ENCODE data around the gene MYO1D.

The MYO1D gene

DNA sequence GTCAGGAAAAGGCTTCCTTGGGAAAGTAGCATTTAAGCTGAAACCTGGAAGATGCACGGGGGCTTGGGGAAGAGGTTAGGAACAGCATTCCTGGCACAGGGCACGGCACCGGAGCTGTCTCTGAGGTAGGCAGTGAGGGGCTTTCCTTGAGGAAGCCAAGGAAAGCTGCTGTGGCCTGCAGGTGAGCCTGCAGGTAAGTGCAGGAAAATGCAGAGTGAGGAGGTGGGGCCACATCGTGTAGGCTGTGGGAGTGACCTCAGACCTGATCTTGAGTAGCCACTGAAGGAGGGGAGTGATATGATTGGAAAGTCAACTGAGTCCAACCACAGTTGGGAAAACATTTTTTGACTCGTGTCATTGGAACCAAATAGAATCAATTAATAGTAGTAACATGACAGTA lies 310.6 kb downstream of the MYO1D start:
- no peak for TF ChIP-seq RAD21 (IDR thresholded peaks at IDR 0.05; ENCODE audit: low read depth)
- no peak for TF ChIP-seq NFIC (IDR thresholded peaks at IDR 0.05)
- TF ChIP-seq TCF12 (IDR thresholded peaks at IDR 0.05; ENCODE audit: low read depth), result no peak
- TF ChIP-seq FOXM1 (IDR thresholded peaks at IDR 0.05; ENCODE audit: borderline replicate concordance, low read depth), result no peak

DNA sequence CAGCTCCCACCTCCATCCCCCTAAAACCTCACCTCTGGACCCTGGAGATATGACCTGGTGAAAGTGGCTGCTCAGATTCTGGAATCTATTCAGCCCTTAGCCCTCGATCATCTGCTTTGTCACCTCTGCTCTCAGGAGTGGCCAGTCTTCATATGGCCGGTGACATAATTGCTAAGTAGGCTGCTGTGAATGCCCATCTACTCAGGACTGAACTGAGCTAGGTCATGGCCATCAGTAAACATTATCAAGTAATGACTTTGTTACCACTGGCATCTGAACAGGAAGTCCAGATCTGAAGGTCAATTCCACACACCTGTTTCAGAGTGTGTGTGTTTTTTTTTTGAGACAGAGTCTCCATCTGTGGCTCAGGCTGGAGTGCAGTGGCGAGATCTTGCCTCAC lies 311.5 kb downstream of the MYO1D start:
- TF ChIP-seq, protein P1, sequence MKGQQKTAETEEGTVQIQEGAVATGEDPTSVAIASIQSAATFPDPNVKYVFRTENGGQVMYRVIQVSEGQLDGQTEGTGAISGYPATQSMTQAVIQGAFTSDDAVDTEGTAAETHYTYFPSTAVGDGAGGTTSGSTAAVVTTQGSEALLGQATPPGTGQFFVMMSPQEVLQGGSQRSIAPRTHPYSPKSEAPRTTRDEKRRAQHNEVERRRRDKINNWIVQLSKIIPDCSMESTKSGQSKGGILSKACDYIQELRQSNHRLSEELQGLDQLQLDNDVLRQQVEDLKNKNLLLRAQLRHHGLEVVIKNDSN (IDR thresholded peaks at IDR 0.05), result no peak
- TF ChIP-seq RAD21 (IDR thresholded peaks at IDR 0.05; ENCODE audit: low read depth), result no peak
- no peak for TF ChIP-seq TAF1 (IDR thresholded peaks at IDR 0.05; ENCODE audit: low read depth)
- no peak for TF ChIP-seq TCF12 (IDR thresholded peaks at IDR 0.05; ENCODE audit: low read depth)
- no peak for TF ChIP-seq YY1 (IDR thresholded peaks at IDR 0.05; ENCODE audit: low read depth)
- TF ChIP-seq EP300 (IDR thresholded peaks at IDR 0.05; ENCODE audit: borderline replicate concordance), result no peak
- TF ChIP-seq NFIC (IDR thresholded peaks at IDR 0.05), result no peak
- no peak for TF ChIP-seq ZBTB7A (IDR thresholded peaks at IDR 0.05; ENCODE audit: low read depth)
- TF ChIP-seq, protein P2, sequence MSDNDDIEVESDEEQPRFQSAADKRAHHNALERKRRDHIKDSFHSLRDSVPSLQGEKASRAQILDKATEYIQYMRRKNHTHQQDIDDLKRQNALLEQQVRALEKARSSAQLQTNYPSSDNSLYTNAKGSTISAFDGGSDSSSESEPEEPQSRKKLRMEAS (IDR thresholded peaks at IDR 0.05), result no peak
- TF ChIP-seq EGR1 (IDR thresholded peaks at IDR 0.05), result no peak
- no peak for TF ChIP-seq CEBPB (IDR thresholded peaks at IDR 0.05)
- TF ChIP-seq, protein P3, sequence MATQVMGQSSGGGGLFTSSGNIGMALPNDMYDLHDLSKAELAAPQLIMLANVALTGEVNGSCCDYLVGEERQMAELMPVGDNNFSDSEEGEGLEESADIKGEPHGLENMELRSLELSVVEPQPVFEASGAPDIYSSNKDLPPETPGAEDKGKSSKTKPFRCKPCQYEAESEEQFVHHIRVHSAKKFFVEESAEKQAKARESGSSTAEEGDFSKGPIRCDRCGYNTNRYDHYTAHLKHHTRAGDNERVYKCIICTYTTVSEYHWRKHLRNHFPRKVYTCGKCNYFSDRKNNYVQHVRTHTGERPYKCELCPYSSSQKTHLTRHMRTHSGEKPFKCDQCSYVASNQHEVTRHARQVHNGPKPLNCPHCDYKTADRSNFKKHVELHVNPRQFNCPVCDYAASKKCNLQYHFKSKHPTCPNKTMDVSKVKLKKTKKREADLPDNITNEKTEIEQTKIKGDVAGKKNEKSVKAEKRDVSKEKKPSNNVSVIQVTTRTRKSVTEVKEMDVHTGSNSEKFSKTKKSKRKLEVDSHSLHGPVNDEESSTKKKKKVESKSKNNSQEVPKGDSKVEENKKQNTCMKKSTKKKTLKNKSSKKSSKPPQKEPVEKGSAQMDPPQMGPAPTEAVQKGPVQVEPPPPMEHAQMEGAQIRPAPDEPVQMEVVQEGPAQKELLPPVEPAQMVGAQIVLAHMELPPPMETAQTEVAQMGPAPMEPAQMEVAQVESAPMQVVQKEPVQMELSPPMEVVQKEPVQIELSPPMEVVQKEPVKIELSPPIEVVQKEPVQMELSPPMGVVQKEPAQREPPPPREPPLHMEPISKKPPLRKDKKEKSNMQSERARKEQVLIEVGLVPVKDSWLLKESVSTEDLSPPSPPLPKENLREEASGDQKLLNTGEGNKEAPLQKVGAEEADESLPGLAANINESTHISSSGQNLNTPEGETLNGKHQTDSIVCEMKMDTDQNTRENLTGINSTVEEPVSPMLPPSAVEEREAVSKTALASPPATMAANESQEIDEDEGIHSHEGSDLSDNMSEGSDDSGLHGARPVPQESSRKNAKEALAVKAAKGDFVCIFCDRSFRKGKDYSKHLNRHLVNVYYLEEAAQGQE (IDR thresholded peaks at IDR 0.05; ENCODE audit: low read depth), result no peak
- TF ChIP-seq FOXM1 (IDR thresholded peaks at IDR 0.05; ENCODE audit: borderline replicate concordance, low read depth), result no peak
- TF ChIP-seq TEAD4 (IDR thresholded peaks at IDR 0.05), result no peak
- no peak for TF ChIP-seq CREB1 (IDR thresholded peaks at IDR 0.05; ENCODE audit: low read depth)

DNA sequence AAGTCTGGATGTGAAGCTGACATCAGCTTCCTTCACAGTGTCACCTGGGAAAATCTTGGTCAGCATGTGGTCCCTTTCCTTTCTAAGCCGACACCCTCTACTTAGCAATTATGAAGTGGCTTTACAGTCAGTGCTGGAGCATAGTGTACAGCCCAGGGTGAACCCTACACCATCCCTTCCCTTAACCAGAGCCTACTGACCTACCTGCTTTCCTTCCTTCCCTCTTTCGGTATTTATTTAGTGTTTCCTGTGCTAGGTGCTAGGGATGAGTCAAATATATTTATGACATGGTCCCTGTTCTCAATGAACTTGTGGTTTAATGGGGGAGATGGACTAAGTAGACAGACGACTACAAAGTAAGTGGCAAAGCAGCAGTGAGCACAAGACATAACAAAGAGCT lies 312.6 kb downstream of the MYO1D start:
- TF ChIP-seq, protein P2 (IDR thresholded peaks at IDR 0.05), result no peak
- TF ChIP-seq RAD21 (IDR thresholded peaks at IDR 0.05; ENCODE audit: low read depth) (no peak), TEAD4 (IDR thresholded peaks at IDR 0.05) (no peak), TAF1 (IDR thresholded peaks at IDR 0.05; ENCODE audit: low read depth) (no peak), CEBPB (IDR thresholded peaks at IDR 0.05) (no peak), YY1 (IDR thresholded peaks at IDR 0.05; ENCODE audit: low read depth) (no peak), TCF12 (IDR thresholded peaks at IDR 0.05; ENCODE audit: low read depth) (no peak), EGR1 (IDR thresholded peaks at IDR 0.05) (no peak), CREB1 (IDR thresholded peaks at IDR 0.05; ENCODE audit: low read depth) (no peak), FOXM1 (IDR thresholded peaks at IDR 0.05; ENCODE audit: borderline replicate concordance, low read depth) (no peak), ZBTB7A (IDR thresholded peaks at IDR 0.05; ENCODE audit: low read depth) (no peak), NFIC (IDR thresholded peaks at IDR 0.05) (no peak), EP300 (IDR thresholded peaks at IDR 0.05; ENCODE audit: borderline replicate concordance) (no peak)
- TF ChIP-seq, protein P1 (IDR thresholded peaks at IDR 0.05), result no peak
- TF ChIP-seq, protein P3 (IDR thresholded peaks at IDR 0.05; ENCODE audit: low read depth), result no peak

DNA sequence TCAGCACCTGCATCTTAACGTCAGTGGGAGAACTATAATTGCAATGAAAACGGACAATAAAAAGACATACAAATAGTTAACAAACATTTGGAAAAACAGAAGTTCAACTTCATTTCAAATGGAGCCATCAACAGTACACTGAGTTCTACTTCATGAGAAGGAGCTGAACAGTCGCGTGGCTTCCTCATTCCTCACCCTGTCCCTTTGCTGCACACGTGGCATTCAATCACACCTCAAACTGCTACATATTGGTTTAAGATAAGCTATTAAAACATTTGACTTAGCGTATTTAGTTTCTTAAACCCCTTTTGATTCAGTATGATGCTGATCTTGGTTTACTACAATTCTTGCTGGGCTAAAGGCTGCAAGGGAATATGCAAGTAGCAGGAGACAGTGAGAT lies 313.3 kb downstream of the MYO1D start:
- TF ChIP-seq, protein P2 (IDR thresholded peaks at IDR 0.05), result no peak
- TF ChIP-seq TCF12 (IDR thresholded peaks at IDR 0.05; ENCODE audit: low read depth) (no peak), RAD21 (IDR thresholded peaks at IDR 0.05; ENCODE audit: low read depth) (no peak), EP300 (IDR thresholded peaks at IDR 0.05; ENCODE audit: borderline replicate concordance) (no peak), FOXM1 (IDR thresholded peaks at IDR 0.05; ENCODE audit: borderline replicate concordance, low read depth) (no peak), NFIC (IDR thresholded peaks at IDR 0.05) (no peak), EGR1 (IDR thresholded peaks at IDR 0.05) (no peak), CREB1 (IDR thresholded peaks at IDR 0.05; ENCODE audit: low read depth) (no peak), ZBTB7A (IDR thresholded peaks at IDR 0.05; ENCODE audit: low read depth) (no peak), CEBPB (IDR thresholded peaks at IDR 0.05) (no peak), TEAD4 (IDR thresholded peaks at IDR 0.05) (no peak), YY1 (IDR thresholded peaks at IDR 0.05; ENCODE audit: low read depth) (no peak), TAF1 (IDR thresholded peaks at IDR 0.05; ENCODE audit: low read depth) (no peak)
- TF ChIP-seq, protein P1 (IDR thresholded peaks at IDR 0.05), result no peak
- TF ChIP-seq, protein P3 (IDR thresholded peaks at IDR 0.05; ENCODE audit: low read depth), result no peak

Data from Ishikawa (cell line).